HG03469 (cell line): ENCODE measurements around the gene LRRC55.
"Not testable (repeated sequence)": the region's sequence is repeated elsewhere in the genome, so short reads cannot be mapped to it uniquely, and the experiment has no call there.

Experiments used
- ATAC-seq: cut with Tn5 transposase; IDR thresholded peaks from one replicate; pipeline ENCODE4 v1.9.1; 2021; ENCODE audit warnings: mild to moderate bottlenecking, moderate library complexity, moderate number of reproducible peaks; ENCODE audit not compliant: unreplicated experiment

Gene LRRC55

DNA sequence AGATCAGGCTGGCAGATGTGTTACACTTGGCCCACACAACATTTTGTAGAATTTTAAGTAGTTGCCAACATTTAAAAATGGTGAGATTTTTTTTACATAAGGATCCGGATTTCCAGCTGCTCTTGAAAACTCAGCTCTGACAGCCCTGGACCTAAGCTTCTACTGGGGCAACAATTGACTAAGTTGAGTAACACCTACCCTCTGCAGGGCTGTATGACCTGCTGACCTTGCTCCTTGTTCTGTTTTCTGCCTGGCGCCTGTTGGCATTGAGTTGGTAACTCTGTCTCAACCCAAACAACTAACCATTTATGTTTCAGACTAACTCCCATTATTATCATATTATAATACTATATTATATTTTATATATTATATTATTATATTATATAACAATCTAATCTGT is 21.1 kb upstream of the LRRC55 start:
- ATAC-seq = no peak

DNA sequence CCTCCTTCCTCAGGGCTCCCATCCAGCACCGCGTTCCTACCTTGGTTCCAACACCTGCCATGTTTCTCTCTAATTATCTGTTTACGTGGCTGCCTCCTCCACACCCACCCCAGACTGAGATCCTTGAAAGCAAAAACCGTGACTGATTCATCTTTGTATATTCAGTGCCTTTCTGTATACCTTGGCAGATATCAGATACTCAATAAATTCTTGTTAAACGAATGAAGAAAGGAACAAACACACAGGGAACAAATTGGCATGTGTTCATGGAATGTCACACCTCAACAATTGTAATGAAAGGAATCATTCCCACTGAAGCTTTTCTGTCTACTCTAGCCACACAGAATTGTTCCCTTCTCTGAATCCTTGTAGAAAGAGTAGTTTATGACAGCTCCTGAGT is 20.4 kb upstream of the LRRC55 start:
- no peak for ATAC-seq

DNA sequence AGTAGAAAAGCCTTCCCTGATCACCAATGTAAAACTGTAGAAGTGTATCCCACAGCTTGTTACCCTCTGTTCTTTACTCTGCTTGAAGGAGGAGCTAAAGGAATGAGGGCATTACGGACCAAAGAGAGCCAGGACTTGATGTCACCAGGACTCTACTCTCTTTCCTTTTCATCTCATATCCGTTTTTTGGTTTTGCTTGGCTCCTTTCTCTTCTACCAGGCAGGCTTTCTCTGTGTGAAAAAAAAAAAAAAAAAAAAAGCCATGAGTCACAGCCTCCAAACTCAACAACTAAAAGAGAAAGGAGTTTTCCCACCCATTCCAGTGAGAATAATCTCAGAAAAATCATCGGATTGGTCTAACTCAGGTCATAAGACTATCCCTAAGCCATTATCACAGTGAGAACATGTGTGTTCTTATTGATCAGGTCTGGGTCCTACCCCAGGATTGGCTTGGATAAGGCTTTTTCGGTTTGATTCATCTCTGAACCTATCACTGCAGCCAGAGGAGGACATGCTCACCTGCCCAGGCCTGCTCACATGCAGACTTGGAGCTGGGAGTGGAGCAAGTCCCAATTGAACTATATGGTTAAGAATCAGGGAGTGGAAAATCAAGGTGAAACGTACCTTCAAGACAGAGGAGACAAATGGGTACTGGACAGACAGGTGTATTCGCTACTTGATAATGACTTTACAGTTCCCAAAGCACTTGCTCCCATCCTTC is 19.4 kb upstream of the LRRC55 start:
- ATAC-seq = no peak

DNA sequence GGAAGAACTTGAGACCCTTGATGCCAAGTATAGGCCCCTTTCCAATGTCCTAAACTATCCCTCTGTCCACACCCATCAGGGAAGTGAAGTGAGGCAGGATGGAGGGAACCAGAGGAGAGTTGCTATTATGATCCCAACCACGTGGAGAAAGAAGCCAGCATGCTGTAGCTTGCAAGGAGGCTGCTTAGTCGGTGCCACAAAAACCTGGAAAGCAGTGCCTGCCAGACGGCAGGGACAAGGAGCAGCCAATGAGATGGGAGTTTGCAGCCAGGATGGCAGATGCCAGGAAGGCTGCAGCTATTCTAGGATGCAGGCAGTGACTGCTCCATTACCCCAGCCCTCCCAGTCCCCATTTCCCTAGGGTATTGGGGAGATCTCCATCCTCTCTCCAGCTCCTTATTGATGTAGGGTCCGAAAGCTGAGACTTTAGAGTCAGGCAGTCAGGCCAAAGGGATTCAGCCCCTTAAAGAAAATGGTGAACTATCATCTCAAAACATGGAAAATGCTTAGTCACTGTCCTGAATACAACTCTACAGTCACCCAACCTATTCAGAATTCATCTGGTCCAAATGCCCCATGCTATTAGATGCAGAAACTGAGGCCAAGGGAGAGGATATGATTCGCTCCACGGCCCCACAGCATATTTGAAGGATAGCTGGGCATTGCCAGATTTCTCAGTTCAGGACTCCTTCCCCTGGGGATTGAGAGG is 18.4 kb upstream of the LRRC55 start:
- ATAC-seq = no peak

DNA sequence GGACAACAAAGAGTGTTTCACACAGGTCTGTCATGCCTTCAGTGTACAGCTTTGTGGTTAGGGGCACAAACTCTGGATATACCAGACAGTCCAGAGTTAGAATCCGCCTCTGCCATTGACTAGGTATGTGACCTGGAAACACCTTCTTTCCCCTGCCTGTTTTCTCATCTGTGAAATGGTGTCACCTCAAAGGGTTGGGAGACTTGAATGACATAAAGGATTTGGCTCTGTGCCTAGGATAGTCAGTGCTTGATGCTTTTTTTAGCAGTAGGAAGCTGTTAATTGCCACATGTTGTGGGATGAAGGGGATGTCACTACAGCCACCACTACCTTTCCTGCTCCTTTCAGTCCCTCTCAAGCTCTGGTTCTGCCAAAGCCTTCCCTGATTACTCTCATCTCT is 17.4 kb upstream of the LRRC55 start:
- ATAC-seq = no peak

DNA sequence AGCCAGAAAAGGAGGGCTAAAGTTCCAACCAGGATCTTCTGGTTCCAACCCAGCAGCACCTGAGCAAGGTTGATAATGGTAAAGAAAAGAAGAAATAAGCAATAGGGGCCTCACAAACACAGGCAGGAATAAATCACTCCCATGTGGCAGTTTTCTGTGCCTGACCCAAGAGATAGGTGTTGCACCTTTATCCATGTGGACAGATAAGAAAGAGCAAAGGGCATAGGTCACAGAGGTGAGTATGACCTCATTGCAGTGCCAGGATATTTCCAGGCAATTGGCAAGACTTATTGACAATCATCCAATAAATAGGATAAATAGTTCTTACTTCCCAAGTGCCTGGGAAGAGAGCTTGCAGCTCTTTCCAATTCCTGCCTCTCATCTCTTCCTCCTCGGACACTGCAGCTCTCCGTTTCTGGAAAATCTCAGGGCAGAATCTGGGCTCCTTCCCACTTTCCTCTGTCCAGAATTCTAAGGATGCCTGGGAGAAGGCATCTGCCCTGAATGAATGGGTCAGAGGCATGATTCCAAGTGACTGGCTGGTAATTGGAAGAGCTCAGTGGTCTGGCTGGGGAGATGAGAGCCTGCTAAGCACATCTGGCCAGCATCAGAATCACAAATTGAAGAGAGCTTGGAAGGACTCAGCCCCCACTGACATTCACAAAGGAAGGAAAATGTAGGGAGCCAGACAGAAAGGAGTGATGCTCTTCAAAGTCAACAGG is 14.5 kb upstream of the LRRC55 start:
- ATAC-seq = no peak

DNA sequence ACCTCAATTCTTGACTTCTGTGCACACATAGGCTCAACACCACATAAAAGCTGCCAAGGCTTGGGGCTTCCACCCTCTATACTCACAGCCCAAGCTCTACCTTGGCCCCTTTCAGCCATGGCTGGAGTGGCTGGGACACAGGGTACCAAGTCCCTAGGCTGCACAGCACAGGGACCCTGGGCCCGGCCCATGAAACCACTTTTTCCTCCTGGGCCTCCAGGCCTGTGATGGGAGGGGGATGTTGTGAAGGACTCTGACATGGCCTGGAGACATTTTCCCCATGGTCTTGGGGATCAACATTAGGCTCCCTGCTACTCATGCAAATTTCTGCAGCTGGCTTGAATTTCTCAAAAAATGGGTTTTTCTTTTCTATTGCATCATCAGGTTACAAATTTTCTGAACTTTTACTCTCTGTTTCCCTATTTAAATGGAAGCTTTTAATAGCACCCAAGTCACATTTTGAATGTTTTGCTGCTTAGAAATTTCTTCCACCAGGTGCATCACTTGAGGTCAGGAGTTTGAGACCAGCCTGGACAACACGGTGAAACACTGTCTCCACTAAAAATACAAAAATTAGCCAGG is 11.9 kb upstream of the LRRC55 start:
- not testable (repeated sequence) for ATAC-seq

DNA sequence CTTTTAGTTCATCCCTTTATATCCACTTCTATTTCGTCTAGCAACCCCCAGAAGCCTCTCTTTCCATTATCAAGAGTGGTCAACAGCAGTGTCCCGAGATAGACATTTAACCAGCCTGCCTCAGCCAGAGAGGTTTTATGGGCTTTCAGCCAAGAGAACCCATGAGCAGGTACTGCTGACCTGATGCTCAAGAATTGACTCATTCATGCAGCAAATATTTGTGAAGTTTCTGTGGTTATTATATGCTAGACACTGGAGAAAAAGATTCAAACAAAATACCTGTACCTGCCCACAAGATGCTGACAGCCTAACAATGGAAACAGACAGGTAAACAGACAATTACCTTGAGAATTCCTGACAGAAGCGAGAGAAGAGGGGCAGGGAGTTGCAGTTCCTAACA is 9.7 kb upstream of the LRRC55 start:
- no peak for ATAC-seq

DNA sequence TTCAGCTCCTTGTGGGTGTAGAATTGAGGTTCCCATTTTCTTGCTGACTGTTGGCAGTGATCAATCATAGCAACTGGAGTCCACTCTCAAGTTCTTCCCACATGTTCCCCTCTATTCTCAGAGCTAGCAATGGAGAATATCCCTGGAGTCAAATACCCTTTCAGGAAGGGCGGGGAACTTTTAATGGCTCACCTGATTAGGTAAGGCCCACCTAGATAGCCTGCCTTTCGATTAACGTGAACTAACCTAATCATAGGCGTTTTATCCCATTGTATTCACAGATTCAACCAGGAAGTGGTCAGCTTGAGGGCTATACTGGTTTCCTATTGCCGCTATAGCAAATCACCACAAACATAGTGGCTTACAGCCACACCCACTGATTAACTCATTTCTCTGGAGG is 7.1 kb upstream of the LRRC55 start:
- no peak for ATAC-seq

DNA sequence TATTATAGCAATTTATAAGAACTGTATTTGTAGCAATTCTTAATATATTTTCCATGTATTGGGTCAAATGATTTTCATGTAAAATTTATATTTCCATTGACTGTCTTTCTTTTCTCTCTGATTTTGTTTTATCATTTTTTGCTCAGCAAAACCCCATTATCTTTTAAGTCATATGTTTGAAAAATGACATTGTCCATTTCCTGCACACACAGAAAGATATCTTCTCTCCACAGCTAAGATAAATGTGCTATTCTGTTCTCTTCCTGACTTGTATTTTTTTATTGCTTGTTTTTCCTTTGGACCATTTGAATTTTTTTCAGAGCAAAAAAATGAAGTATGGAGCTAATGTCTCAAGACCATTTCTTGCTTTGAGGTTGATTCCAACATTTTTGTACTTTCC is 6.3 kb upstream of the LRRC55 start:
- no peak for ATAC-seq

DNA sequence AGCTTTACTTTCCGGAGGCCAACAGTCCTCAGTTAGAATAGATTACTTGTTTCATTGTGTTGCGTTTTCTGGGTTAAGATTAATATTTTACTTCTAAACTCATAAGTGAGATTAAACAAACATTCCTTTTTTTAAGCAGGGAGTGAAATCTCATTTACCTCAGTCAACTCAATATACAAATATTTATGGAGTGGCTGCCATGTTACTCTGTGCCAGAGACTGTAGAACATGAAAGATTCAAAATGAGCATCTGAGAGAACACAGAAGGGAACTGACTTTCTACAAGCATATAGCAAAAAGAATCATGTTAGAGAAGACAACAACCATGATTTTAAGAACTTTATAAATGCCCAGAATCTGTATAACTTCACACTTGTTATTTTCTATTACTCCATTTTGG is 3.4 kb upstream of the LRRC55 start:
- no peak for ATAC-seq

DNA sequence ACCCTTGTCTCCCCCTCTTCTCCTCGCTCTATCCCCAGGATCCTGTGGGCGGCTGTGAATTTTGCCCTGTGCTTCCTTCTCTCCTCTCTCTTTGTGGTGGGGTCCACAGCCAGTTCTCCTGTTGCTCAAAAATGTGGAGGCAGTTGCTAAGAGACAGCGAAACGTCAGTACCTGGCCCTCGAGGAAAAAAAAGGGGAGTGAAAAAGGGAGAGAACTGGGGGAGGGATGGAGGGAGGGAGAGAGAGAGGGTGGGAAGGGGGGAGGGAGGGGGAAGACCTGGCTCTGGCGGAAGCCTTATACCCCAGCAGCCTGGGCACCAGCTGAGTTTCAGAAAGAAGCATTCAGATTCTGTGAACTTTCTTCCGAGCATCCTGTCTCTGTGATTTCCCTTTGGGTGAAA is 2.1 kb upstream of the LRRC55 start:
- no peak for ATAC-seq

DNA sequence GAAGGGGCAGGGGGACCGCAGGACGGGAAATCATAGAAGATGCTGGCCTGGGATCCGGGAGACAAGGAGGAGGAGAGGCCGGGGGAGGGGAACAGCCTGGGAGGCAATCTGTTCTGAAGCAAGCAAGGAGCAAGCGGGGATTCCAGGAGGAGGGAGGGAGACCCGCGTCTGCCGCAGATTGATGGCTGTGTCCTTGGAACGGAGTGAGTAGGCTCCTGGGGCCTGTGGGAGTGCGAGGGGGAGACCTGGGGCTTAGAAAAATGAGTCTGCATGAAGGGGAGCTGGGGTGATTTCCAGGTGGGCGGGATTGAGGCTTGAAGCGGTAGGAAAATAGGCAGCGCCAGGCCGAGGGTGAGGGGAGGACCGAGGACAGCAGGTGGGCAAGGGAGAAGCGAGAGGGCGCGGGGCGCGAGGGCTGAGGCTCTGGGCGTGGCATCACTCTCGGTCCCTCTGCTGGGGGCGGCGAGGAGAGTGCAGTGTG is 1.6 kb upstream of the LRRC55 start:
- no peak for ATAC-seq

DNA sequence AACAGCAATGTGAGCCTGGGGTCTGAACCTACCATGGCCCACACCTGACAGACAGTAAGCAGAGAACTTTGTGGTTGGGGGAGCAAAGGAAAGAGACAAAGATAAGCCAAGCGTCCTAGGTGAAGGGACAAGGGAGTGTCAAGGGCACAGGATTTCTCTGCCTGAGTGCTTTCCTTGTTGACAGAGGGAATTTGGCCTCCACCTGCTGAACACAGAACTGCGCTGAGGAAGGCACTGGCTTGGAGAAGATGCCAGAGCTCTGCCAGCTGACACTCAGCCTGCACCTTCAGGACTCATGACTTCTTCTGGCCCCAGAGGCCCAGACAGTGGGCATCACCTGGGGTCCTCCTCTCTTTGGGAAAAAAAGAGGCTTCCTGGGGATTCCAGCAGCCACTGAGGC is 789 bp upstream of the LRRC55 start:
- ATAC-seq = no peak

DNA sequence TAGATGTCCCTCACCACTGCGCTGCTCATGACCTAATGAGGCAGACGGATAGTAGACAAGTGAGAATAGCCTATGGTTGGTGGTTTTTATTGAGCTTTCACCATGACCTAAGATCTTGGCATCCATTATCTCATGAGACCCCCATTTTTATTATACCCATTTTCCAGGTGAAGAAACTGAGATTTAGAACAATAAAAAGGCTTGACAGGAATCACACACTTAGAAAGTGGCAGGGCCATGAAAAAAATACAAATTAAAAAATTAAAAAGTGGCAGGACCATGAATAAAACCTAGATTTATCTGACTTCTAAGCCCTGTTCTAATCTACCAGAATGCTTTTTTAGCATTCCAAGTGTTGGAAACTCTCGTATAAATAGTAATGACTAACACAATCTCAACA is 1.1 kb downstream of the LRRC55 start:
- ATAC-seq = no peak

DNA sequence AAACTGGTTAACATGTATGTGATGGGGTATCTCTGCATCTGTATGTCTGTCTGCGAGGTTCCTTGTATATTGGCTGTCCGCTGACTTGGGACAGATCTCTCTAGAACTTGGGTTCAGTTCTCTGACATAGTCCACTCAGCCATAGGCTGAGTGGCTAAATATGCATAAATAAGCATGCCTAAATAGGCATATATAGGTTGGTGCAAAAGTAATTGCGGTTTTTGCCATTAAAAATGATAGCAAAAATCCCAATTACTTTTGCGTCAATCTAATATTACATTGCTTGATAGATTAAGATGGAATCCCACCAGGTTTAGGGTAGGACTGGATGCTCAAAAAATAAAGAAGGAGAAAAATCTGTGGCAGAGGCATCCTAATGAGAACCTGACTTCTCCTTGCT is 8.8 kb downstream of the LRRC55 start:
- ATAC-seq = no peak

DNA sequence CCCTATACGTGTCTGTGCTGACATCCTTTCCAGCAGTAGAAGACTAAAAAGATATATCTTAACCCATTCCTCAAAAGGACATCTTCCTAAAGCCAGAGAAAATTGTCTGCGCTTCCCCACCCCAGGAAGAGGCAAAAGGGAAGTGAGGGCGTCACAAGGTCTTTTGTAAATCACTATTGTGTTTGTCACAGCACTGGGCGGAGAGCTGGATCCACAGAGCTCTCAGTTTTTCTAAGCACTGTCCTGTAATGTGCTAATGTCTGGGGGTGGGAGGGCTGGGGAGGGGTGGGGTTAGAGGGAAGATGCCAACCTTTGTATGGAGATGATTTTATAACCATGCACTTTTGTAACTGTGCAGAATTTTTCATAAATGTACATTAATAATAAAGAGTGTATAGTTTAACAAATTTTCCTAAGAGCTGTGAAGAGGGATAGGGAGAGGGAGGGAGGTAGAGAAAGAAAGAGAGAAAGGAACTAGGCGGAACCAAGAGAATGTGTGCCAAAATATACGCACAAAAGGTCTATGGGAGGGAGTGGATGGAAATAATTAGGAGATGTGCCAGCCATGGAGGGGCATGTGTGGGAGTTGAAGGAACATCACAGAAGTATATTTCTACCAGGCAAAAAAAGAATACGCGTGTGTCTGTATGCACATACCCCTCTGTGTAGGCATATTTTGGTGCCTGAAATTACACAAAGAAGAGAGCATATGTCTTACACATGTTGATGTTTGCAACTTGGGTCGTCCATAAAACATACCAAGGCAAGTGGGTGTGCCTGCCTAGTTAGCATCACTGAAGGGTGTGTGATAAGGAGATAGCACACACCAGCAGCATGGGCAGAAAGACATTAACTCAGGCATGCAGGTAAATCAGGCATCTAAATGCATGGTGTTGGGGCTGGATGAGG is 9.8 kb downstream of the LRRC55 start:
- no peak for ATAC-seq

DNA sequence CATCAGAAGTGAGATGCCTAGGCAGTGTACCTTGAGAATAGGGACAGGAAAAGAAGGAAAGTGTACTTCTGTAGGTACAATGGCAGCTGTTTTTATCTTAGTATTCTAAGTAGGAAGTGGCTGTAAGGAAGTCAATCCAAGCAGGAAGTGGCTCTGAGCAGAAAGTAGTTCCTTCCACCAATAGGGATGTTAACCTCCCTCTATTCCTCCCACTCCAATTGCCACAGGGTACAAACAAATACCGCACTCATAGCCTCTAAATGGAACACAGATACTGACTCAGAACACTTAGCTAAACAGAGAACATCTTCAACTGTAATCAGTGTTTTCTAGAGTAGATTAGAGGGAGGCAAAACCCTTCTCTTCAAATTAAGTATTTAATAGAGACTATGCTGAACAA is 10.6 kb downstream of the LRRC55 start:
- ATAC-seq = no peak

DNA sequence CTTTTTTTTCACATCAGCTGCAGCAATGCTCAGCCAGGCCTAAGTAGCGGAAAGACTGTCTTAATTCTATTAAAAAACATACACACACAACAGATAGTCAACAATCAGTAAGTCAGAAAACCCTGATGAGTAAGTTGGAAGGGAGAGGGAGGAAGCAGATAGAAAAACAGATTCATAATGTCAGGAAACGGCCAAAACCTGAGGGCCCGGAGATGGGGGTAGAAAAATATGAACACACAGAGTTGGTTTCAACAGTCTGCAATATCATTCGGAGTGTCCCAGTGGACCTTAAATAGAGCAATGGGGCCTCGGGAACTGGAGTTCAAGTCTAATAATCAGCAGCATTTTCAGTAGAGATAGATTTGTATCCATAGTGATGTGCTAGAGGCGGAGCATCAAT is 14.8 kb downstream of the LRRC55 start:
- ATAC-seq = no peak

DNA sequence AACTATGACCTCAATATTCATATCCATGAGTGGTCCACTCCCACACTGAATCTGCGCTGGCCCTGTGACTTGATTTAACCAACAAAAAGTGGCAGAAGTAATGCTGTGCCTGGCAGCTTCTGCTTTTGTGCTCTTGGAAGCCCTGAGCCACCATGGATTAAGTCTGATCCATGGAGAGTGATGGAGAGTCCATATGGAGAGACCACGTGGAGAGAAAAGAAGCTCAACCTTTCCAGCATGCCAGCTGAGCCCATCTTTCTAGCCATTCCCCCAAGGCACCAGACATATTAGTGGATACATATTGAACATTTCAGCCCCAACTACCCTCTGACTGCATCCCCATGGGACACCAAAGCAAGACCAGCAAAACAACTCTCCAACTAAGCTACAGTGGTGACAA is 16.0 kb downstream of the LRRC55 start:
- ATAC-seq = no peak

DNA sequence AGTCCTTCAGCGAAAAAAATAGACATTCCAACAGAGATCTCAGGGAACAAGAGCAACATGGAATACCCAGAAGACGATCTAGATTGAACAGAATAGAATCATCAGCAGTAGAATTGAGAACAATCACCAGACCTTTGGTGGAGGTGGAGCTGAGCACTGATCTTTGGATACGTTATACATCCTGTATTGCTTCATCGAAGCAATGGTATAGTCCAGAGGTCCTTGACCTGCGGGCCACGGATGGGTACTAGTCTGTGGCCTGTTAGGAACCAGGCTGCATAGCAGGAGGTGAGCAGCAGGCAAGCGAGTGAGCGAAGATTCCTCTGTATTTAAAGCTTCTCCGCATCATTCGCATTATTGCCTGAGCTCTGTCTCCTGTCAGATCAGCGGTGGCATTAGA is 17.6 kb downstream of the LRRC55 start:
- ATAC-seq = no peak
